Measurements from ENCODE around the gene TAS2R60. TPM values are rescaled to one million over a fixed set of nuclear protein-coding genes. Genes with fewer than 3 reads are reported as not detected.

Gene TAS2R60
- total and polyA plus RNA-seq, 2 of the 8 experiments (the other 6 are each of a cell fraction or from before 2014, with no cell fraction given), result 0.15 to 0.32 TPM

GRCh38 chr7:143444785-143445184, 1.5 kb downstream of the TAS2R60 start:
- H4K20me1 ChIP-seq (replicated peaks in 1 of 2; ENCODE audit: control insufficient read depth in 1 of 2, insufficient read depth in 2 of 2, low read length in 2 of 2), result no peaks in the 10 kb centered on the region
- TF ChIP-seq JUND (IDR thresholded peaks at IDR 0.05; ENCODE audit: low read length) (no peak), TBP (IDR thresholded peaks at IDR 0.05; ENCODE audit: low read depth, low read length) (no peak), NRF1 (IDR thresholded peaks at IDR 0.05; ENCODE audit: low read depth, low read length) (no peak), EZH2 (IDR thresholded peaks at IDR 0.05; ENCODE audit: low read depth, low read length, severe bottlenecking) (no peak), CBX5 (IDR thresholded peaks at IDR 0.05; ENCODE audit: low read depth, low read length) (no peak), MAFK (IDR thresholded peaks at IDR 0.05; ENCODE audit: low read depth, low read length) (no peak), HDAC6 (IDR thresholded peaks at IDR 0.05; ENCODE audit: low read depth, low read length) (no peak), SAP30 (IDR thresholded peaks at IDR 0.05; ENCODE audit: insufficient read depth, insufficient replicate concordance, low read length) (no peak), JUN (IDR thresholded peaks at IDR 0.05; ENCODE audit: low read depth, low read length) (no peak), SIN3A (conservative IDR thresholded peaks at IDR 0.05 in 1 of 2, IDR thresholded peaks at IDR 0.05 in 1 of 2; ENCODE audit: low read depth in 1 of 2, low read length in 2 of 2) (no peak), FOSL1 (IDR thresholded peaks at IDR 0.05; ENCODE audit: insufficient read depth, low read depth, low read length) (no peak)
- TF ChIP-seq, protein P1, sequence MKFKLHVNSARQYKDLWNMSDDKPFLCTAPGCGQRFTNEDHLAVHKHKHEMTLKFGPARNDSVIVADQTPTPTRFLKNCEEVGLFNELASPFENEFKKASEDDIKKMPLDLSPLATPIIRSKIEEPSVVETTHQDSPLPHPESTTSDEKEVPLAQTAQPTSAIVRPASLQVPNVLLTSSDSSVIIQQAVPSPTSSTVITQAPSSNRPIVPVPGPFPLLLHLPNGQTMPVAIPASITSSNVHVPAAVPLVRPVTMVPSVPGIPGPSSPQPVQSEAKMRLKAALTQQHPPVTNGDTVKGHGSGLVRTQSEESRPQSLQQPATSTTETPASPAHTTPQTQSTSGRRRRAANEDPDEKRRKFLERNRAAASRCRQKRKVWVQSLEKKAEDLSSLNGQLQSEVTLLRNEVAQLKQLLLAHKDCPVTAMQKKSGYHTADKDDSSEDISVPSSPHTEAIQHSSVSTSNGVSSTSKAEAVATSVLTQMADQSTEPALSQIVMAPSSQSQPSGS (IDR thresholded peaks at IDR 0.05; ENCODE audit: low read length), result no peak

More at GRCh38 chr7:143444785-143445184, 1.5 kb downstream of the TAS2R60 start:
- no peak for DNase-seq (ENCODE audit: low read depth in 1 of 2, low spot score in 2 of 2)
- Histone ChIP-seq H3K4ac (replicated peaks; ENCODE audit: insufficient read length, low read depth, low read length) (no peak overlapping the region), H4K8ac (ENCODE audit: extremely low read depth, insufficient read depth, low read length) (no peak overlapping the region), H3K4me2 (ENCODE audit: insufficient read depth in 1 of 2, low read depth in 2 of 2, low read length in 2 of 2) (no peak overlapping the region), H2BK15ac (ENCODE audit: low read length) (no peak overlapping the region), H3K23me2 (ENCODE audit: low read depth, low read length) (no peaks in the 10 kb centered on the region), H3K18ac (ENCODE audit: extremely low read depth, low read length) (no peak overlapping the region), H2BK20ac (ENCODE audit: low read length) (no peak overlapping the region), H3K56ac (replicated peaks; ENCODE audit: insufficient read length, low read depth, low read length) (no peak overlapping the region), H2BK5ac (ENCODE audit: low read depth, low read length) (no peak overlapping the region), H3K4me1 (replicated peaks in 1 of 4; ENCODE audit: control insufficient read depth in 3 of 4, insufficient read depth in 4 of 4, low read length in 3 of 4) (peaks cover 0 to 6% (median 0%) of the 10 kb centered on the region in 4 experiments; a peak in 1 of 7 replicates), H2AFZ (ENCODE audit: low read length) (peak overlapping the region; percentile 86; the same call in 1 of the 2 replicates), H4K5ac (ENCODE audit: insufficient read length, low read depth, low read length) (no peak overlapping the region), H4K91ac (replicated peaks; ENCODE audit: insufficient read length, low read length) (no peak overlapping the region), H3K23ac (ENCODE audit: insufficient read length) (no peak overlapping the region), H3K36me3 (ENCODE audit: control insufficient read depth in 2 of 4, insufficient read depth in 4 of 4, low read length in 3 of 4) (no peaks in the 10 kb centered on the region), H3K79me2 (ENCODE audit: control insufficient read depth in 1 of 2, insufficient read depth in 2 of 2, low read length in 2 of 2) (no peaks in the 10 kb centered on the region), H3K4me3 (ENCODE audit: extremely low read depth in 1 of 4, insufficient read depth in 2 of 4, low read depth in 3 of 4, low read length in 4 of 4) (no peak overlapping the region), H3K14ac (ENCODE audit: insufficient read length) (no peak overlapping the region), H3K9me3 (ENCODE audit: insufficient read depth in 2 of 2, low read depth in 1 of 2, low read length in 1 of 2) (no peaks in the 10 kb centered on the region; a peak in 2 of 4 replicates), H3K79me1 (ENCODE audit: low read depth, low read length) (no peaks in the 10 kb centered on the region), H3K27ac (ENCODE audit: low read depth, low read length) (no peak overlapping the region), H2BK120ac (replicated peaks; ENCODE audit: low read depth, low read length) (no peak overlapping the region), H3K9ac (replicated peaks in 1 of 4; ENCODE audit: extremely low read depth in 1 of 4, low read depth in 3 of 4, low read length in 3 of 4) (no peak overlapping the region), H2BK12ac (ENCODE audit: low read depth, low read length) (no peak overlapping the region), H3K27me3 (replicated peaks in 1 of 4; ENCODE audit: control insufficient read depth in 3 of 4, extremely low read depth in 1 of 4, insufficient read depth in 3 of 4, low read length in 3 of 4) (peaks cover 0 to 1% (median 0%) of the 10 kb centered on the region in 4 experiments; a peak in 1 of 7 replicates), H2AK5ac (ENCODE audit: low read depth, low read length) (no peak overlapping the region)
- FAIRE-seq, result no peak
- ChIA-PET CTCF (ENCODE audit: partially characterized antibody) (interaction anchor here (1.7 kb wide), 1 partner anchor 27 kb away, joined by 7 read pairs; no protein-coding TSS in a partner anchor), POLR2A (ENCODE audit: partially characterized antibody) (no interaction called here)
- WGBS, 2 experiments (ENCODE audit: extremely low coverage in 1 of 2, insufficient coverage in 1 of 2, insufficient read length in 1 of 2, insufficient replicate concordance in 2 of 2, low coverage in 1 of 2, low lambda C conversion rate in 2 of 2, missing lambda C conversion rate in 1 of 2), result 100% methylated on average over 1 of the region's 1 CpG; no CpG with 5 or more reads in 1 of the 2 experiments
